ENCODE data around the gene GNAS-AS1. TPM values are rescaled to one million over a fixed set of nuclear protein-coding genes. Genes with fewer than 3 reads are reported as not detected.
A peak's percentile ranks its signal among the peaks of the same experiment; 100 is the strongest.

Gene GNAS-AS1
- total and polyA plus RNA-seq, 2 of the 8 experiments (the other 6 are each of a cell fraction or from before 2014, with no cell fraction given) = 4.7 to 13.7 TPM

GRCh38 chr20:58850693-58851174 is at the start of gene GNAS-AS1 (continued):
- TF ChIP-seq CHD7 (IDR thresholded peaks at IDR 0.05; ENCODE audit: insufficient replicate concordance, low read length) (no peak), JUN (IDR thresholded peaks at IDR 0.05; ENCODE audit: low read depth, low read length) (no peak), CHD2 (IDR thresholded peaks at IDR 0.05; ENCODE audit: low read length) (peak; percentile 84), PHF8 (conservative IDR thresholded peaks at IDR 0.05; ENCODE audit: low read depth, low read length) (peak; percentile 66), POLR2A (IDR thresholded peaks at IDR 0.05; ENCODE audit: control extremely low read depth in 1 of 2, low read depth in 2 of 2, low read length in 2 of 2) (no peak; a peak in 1 of 3 replicates), SIN3A (conservative IDR thresholded peaks at IDR 0.05 in 1 of 2, IDR thresholded peaks at IDR 0.05 in 1 of 2; ENCODE audit: low read depth in 1 of 2, low read length in 2 of 2) (no peak), ASH2L (IDR thresholded peaks at IDR 0.05; ENCODE audit: low read length) (no peak), TEAD4 (IDR thresholded peaks at IDR 0.05; ENCODE audit: low read depth, low read length) (no peak), MAX (IDR thresholded peaks at IDR 0.05) (peak; percentile 49; the same call in 1 of the 2 replicates), HDAC2 (IDR thresholded peaks at IDR 0.05; ENCODE audit: borderline replicate concordance in 1 of 2, low read depth in 2 of 2, low read length in 2 of 2) (no peak), ZNF274 (IDR thresholded peaks at IDR 0.05; ENCODE audit: borderline replicate concordance, extremely low read depth, low read length) (no peak), BRCA1 (IDR thresholded peaks at IDR 0.05; ENCODE audit: low read depth, low read length) (no peak)
